Mammary epithelial cell (primary cell): Measurements from ENCODE around the gene XKR7.

Experiments
- CTCF ChIP-seq, 2 donors: IDR thresholded peaks in 1 of 2; conservative IDR thresholded peaks in 1 of 2; 2 replicates each; pipeline ENCODE4 v1.5.1; 2011 to 2012; ENCODE audit warnings: inconsistent platforms in 2 of 2, low read length in 2 of 2, mild to moderate bottlenecking in 2 of 2, control low read depth in 1 of 2, low read depth in 1 of 2; ENCODE audit not compliant: insufficient read depth in 1 of 2; ENCODE audit errors: extremely low read depth in 1 of 2
- EZH2 ChIP-seq: IDR thresholded peaks from 2 replicates; pipeline ENCODE4 v1.6.1; 2012; ENCODE audit warnings: low read length, inconsistent platforms, borderline replicate concordance

GRCh38 chr20:32050324-32050841, 82.4 kb downstream of the XKR7 start:
- no peak for TF ChIP-seq CTCF (conservative IDR thresholded peaks at IDR 0.05 in 1 of 2, IDR thresholded peaks at IDR 0.05 in 1 of 2; ENCODE audit: extremely low read depth in 1 of 2, insufficient read depth in 1 of 2, low read depth in 1 of 2, low read length in 2 of 2)
- no peak for TF ChIP-seq EZH2
